ENCODE data around the gene MND1.
"Not testable (repeated sequence)": the region's sequence is repeated elsewhere in the genome, so short reads cannot be mapped to it uniquely, and the experiment has no call there.

Gene MND1

GRCh38 chr4:153458969-153459368 is 114.5 kb downstream of the MND1 start:
- TF ChIP-seq CTCF (IDR thresholded peaks at IDR 0.05; ENCODE audit: low read depth, low read length): no peak
- no peak for DNase-seq (ENCODE audit: extremely low read depth, low read depth)

- DNase-seq (ENCODE audit: extremely low read depth, low read depth): not testable (repeated sequence)
These were observed 117.1 kb downstream of the MND1 start for GRCh38 chr4:153461549-153461948.

- DNase-seq (ENCODE audit: extremely low read depth, low read depth): no peak
- no peak for TF ChIP-seq CTCF (IDR thresholded peaks at IDR 0.05; ENCODE audit: low read depth, low read length)
These were observed 119.6 kb downstream of the MND1 start for GRCh38 chr4:153464068-153464467.

All from AG09319 (cell line).